Upper lobe of left lung (tissue), 6 donors: ENCODE results near the gene PDLIM5. TPM values are rescaled to one million over a fixed set of nuclear protein-coding genes. Genes with fewer than 3 reads are reported as not detected.

Experiments used
- ATAC-seq, 2 donors: fragments of 200-7000 bp; cut with Tn5 transposase; one replicate each; pipeline ENCODE4 v1.9.1; 2022; ENCODE audit warnings: mild to moderate bottlenecking in 2 of 2, moderate library complexity in 2 of 2; ENCODE audit not compliant: low FRiP score in 2 of 2
- DNase-seq, 2 donors: peaks; one replicate each; pipeline ENCODE4 v3.0.0-alpha.2; 2019 to 2020
- H3K27ac ChIP-seq, 4 donors: fragments of 200-600 bp; sonication (generic); one replicate each; pipeline ENCODE4 v1.5.1; 2016 to 2019
- H3K27me3 ChIP-seq, 4 donors: fragments of 200-600 bp; sonication (generic); one replicate each; pipeline ENCODE4 v1.5.1; 2017 to 2019
- H3K36me3 ChIP-seq, 4 donors: fragments of 200-600 bp; sonication (generic); one replicate each; pipeline ENCODE4 v1.5.1; 2016 to 2019
- H3K4me1 ChIP-seq, 4 donors: fragments of 200-600 bp; sonication (generic); one replicate each; pipeline ENCODE4 v1.5.1; 2018 to 2019
- H3K4me3 ChIP-seq, 4 donors: fragments of 200-600 bp; sonication (generic); one replicate each; pipeline ENCODE4 v1.5.1; 2017 to 2019; ENCODE audit warnings: mild to moderate bottlenecking in 2 of 4, moderate library complexity in 1 of 4
- H3K9me3 ChIP-seq, 4 donors: fragments of 200-600 bp; sonication (generic); one replicate each; pipeline ENCODE4 v1.5.1; 2018 to 2019
- EP300 ChIP-seq, 4 donors: sonication (generic); formaldehyde crosslinking; IDR thresholded peaks; one replicate each; pipeline ENCODE4 v1.5.1; 2017; ENCODE audit warnings: antibody characterized with exemption in 4 of 4, control low read depth in 2 of 4
- POLR2A ChIP-seq, 4 donors: fragments of 450-650 bp; IDR thresholded peaks; one replicate each; pipeline ENCODE4 v1.5.1; 2016 to 2017; ENCODE audit warnings: antibody characterized with exemption in 4 of 4, mild to moderate bottlenecking in 2 of 4
- POLR2AphosphoS5 ChIP-seq, 2 donors: sonication (generic); formaldehyde crosslinking; IDR thresholded peaks; one replicate each; pipeline ENCODE4 v1.5.1; 2017; ENCODE audit warnings: antibody characterized with exemption in 2 of 2
- WGBS, 2 donors: methylation state at CpG; one replicate each; pipeline ENCODE4 v1.1.5; 2017 to 2018; 5-methylcytosine and 5-hydroxymethylcytosine counted together
- total RNA-seq, 6 donors: library from RNA; depleted of rRNA in 4 of 6; stranded (reverse); fragments of >200 nt in 4 of 6; gene quantifications; one replicate each; pipeline versions ENCODE4 v1.1.0 to v1.2.1, GENCODE V29; 2016 to 2021
- TF ChIP-seq, protein P1 (sequence below), 6 experiments: fragments of 450-650 bp in 4 of 6; fragments of 200-600 bp in 2 of 6; sonication (generic) in 2 of 6; IDR thresholded peaks; one replicate each; pipeline ENCODE4 v1.5.1; 2016 to 2019; ENCODE audit warnings: antibody characterized with exemption in 6 of 6
- donor health status: DM: no; HTN: no; CAD: no; lungs with moderate emphysema.
- donor health status: DM: no; HTN: yes; CAD: no; lungs with severe emphysema.

Gene PDLIM5
- total RNA-seq, 6 donors from 2014 or later: 24.1 to 105 (median 73.0) TPM

GRCh38 chr4:94434505-94434904, 17.2 kb upstream of the PDLIM5 start:
- no peak for DNase-seq
- no peak for ATAC-seq
- Histone ChIP-seq H3K27me3 (no peaks in the 10 kb centered on the region), H3K27ac (no peak overlapping the region), H3K36me3 (no peaks in the 10 kb centered on the region), H3K9me3 (no peaks in the 10 kb centered on the region), H3K4me1 (no peaks in the 10 kb centered on the region), H3K4me3 (no peak overlapping the region)
- TF ChIP-seq, protein P1, sequence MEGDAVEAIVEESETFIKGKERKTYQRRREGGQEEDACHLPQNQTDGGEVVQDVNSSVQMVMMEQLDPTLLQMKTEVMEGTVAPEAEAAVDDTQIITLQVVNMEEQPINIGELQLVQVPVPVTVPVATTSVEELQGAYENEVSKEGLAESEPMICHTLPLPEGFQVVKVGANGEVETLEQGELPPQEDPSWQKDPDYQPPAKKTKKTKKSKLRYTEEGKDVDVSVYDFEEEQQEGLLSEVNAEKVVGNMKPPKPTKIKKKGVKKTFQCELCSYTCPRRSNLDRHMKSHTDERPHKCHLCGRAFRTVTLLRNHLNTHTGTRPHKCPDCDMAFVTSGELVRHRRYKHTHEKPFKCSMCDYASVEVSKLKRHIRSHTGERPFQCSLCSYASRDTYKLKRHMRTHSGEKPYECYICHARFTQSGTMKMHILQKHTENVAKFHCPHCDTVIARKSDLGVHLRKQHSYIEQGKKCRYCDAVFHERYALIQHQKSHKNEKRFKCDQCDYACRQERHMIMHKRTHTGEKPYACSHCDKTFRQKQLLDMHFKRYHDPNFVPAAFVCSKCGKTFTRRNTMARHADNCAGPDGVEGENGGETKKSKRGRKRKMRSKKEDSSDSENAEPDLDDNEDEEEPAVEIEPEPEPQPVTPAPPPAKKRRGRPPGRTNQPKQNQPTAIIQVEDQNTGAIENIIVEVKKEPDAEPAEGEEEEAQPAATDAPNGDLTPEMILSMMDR (IDR thresholded peaks at IDR 0.05): no peak
- TF ChIP-seq POLR2A (IDR thresholded peaks at IDR 0.05): no peak
- no peak for TF ChIP-seq POLR2AphosphoS5 (IDR thresholded peaks at IDR 0.05)
- no peak for TF ChIP-seq EP300 (IDR thresholded peaks at IDR 0.05)

- H3K9me3 ChIP-seq: no peaks in the 10 kb centered on the region
- TF ChIP-seq, protein P1 (IDR thresholded peaks at IDR 0.05): no peak
- no peak for TF ChIP-seq EP300 (IDR thresholded peaks at IDR 0.05)
- no peak for TF ChIP-seq POLR2AphosphoS5 (IDR thresholded peaks at IDR 0.05)
- no peak for TF ChIP-seq POLR2A (IDR thresholded peaks at IDR 0.05)
- ATAC-seq: no peak
- no peaks in the 10 kb centered on the region for H3K4me1 ChIP-seq
- WGBS, 2 donors: 59 to 61% methylated on average over 2 of the region's 2 CpGs
- no peak for DNase-seq
- no peaks in the 10 kb centered on the region for H3K27me3 ChIP-seq
- H3K27ac ChIP-seq: no peak overlapping the region
- no peak overlapping the region for H3K4me3 ChIP-seq
- H3K36me3 ChIP-seq: no peaks in the 10 kb centered on the region
Measured at GRCh38 chr4:94435874-94436273, 15.9 kb upstream of the PDLIM5 start.

GRCh38 chr4:94436512-94436911, 15.2 kb upstream of the PDLIM5 start:
- no peak overlapping the region for H3K4me3 ChIP-seq
- no peaks in the 10 kb centered on the region for H3K9me3 ChIP-seq
- WGBS, 2 donors: 95 to 97% methylated on average over 1 of the region's 1 CpG
- TF ChIP-seq POLR2AphosphoS5 (IDR thresholded peaks at IDR 0.05): no peak
- TF ChIP-seq EP300 (IDR thresholded peaks at IDR 0.05): no peak
- TF ChIP-seq POLR2A (IDR thresholded peaks at IDR 0.05): no peak
- TF ChIP-seq, protein P1 (IDR thresholded peaks at IDR 0.05): no peak
- no peak overlapping the region for H3K27ac ChIP-seq
- no peaks in the 10 kb centered on the region for H3K27me3 ChIP-seq
- no peaks in the 10 kb centered on the region for H3K4me1 ChIP-seq
- DNase-seq: no peak
- no peaks in the 10 kb centered on the region for H3K36me3 ChIP-seq
- ATAC-seq: no peak

GRCh38 chr4:94439606-94440005, 12.1 kb upstream of the PDLIM5 start:
- no peak for DNase-seq
- no peak overlapping the region for H3K4me3 ChIP-seq
- WGBS, 2 donors: 51 to 55% methylated on average over 2 of the region's 2 CpGs
- no peak overlapping the region for H3K27ac ChIP-seq
- H3K4me1 ChIP-seq: no peaks in the 10 kb centered on the region
- no peak for ATAC-seq
- no peaks in the 10 kb centered on the region for H3K27me3 ChIP-seq
- no peaks in the 10 kb centered on the region for H3K9me3 ChIP-seq
- H3K36me3 ChIP-seq: no peaks in the 10 kb centered on the region
- TF ChIP-seq POLR2A (IDR thresholded peaks at IDR 0.05) (no peak), EP300 (IDR thresholded peaks at IDR 0.05) (no peak), POLR2AphosphoS5 (IDR thresholded peaks at IDR 0.05) (no peak)
- TF ChIP-seq, protein P1 (IDR thresholded peaks at IDR 0.05): no peak

DNA sequence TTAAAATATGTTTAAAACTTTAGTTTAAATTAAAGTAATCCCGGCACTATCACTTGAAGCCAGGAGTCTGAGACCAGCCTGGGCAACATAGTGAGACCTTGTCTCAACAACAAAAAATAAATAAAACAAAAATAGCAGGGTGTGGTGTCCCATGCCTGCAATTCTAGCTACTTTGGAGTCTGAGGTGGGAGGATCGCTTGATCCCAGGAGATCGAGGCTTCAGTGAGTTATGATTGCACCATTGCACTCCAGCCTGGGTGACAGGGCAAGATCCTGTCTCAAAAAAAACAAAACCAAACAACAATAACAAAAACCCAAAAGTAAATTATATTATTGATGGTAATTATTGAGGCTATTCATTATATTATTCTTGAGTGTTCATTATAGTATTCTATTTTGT, 9.9 kb upstream of the PDLIM5 start:
- no peaks in the 10 kb centered on the region for H3K36me3 ChIP-seq
- 92 to 93% methylated on average over 3 of the region's 3 CpGs for WGBS, 2 donors
- ATAC-seq (no peak), DNase-seq (no peak)
- H3K27ac ChIP-seq: no peak overlapping the region
- TF ChIP-seq POLR2A (IDR thresholded peaks at IDR 0.05) (no peak), POLR2AphosphoS5 (IDR thresholded peaks at IDR 0.05) (no peak), EP300 (IDR thresholded peaks at IDR 0.05) (no peak)
- TF ChIP-seq, protein P1 (IDR thresholded peaks at IDR 0.05): no peak
- no peaks in the 10 kb centered on the region for H3K9me3 ChIP-seq
- no peaks in the 10 kb centered on the region for H3K27me3 ChIP-seq
- no peak overlapping the region for H3K4me3 ChIP-seq
- no peaks in the 10 kb centered on the region for H3K4me1 ChIP-seq
